GM18909 (cell line): ENCODE data around the gene SBF2.
"Not testable (repeated sequence)": the region's sequence is repeated elsewhere in the genome, so short reads cannot be mapped to it uniquely, and the experiment has no call there.

Experiments
- ATAC-seq: cut with Tn5 transposase; IDR thresholded peaks from one replicate; pipeline ENCODE4 v1.9.1; 2021; ENCODE audit warnings: mild to moderate bottlenecking; ENCODE audit not compliant: unreplicated experiment, poor library complexity

SBF2 gene

DNA sequence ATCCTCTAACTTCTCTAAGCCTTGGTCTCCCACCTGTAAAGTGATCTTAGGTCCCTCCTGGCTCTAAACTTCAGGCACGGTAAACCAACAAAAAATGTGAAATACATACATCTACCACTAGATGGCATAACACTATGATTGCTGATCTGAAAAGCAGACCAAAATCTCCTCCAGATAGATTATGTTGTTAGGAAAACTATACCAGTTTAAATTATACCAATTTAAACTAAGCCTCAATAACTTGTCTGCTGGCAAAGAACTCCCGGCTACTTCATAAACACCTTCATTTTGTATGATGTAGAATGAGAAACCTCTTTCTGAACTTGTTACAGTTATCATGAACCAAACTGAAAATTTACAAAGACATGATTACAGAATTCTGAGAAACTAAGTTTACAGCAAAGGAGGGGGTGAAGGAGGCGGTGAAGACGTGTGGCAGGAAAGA lies 85.9 kb downstream of the SBF2 start:
- no peak for ATAC-seq

DNA sequence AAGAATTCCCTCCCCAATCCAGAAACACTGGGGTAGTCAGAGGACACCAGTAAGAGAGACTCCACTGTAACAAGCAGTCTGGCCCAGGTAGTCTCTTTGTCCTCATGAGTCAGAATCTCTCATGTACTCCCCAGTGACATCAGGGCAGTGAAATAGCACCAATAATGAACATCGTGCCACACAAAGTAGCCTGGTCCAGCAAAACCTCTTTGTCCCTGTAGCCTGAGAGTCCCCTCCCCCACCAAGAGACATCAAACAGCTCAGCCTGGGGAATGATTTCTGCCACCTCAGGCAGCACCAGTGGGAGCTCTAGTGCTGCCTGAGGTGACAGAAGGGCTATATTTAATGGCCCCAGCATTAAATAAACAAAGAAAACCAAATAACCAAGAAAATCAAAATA lies 88.1 kb downstream of the SBF2 start:
- ATAC-seq, result no peak

DNA sequence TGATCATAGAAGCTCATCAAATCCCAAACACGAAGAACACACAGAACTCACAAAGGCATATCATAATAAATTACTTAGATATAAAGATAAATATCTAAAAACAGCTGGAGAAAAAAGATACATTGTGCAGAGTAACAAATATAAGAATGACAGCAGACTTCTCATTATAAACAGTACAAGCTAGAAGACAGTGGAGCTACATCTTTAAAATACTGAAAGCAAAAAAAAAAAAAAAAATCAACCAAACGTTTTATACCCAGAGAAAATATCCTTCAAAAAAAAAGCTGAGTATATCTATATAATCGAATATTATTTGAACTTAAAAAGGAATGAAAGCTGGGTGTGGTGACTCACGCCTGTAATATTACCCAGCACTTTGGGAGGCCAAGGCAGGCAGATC lies 90.0 kb downstream of the SBF2 start:
- no peak for ATAC-seq

DNA sequence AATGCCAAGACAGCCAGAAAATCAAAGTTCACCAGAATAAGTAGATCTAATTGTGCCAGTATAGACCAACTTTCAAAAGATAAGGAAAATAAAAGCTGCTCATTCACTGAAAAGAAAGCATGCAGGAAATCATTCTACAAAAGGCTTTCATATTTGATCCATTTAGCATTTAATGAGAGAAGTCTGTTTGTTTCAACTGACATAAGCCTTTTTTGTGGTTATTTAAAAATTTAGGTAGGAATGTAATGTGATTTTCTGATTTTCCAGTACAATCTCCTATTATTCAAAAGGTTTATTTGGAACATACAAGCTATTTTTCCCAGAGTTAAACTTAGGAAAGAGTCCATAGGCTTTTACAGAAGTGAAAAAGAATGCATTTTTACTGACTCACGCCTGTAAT lies 92.7 kb downstream of the SBF2 start:
- no peak for ATAC-seq

DNA sequence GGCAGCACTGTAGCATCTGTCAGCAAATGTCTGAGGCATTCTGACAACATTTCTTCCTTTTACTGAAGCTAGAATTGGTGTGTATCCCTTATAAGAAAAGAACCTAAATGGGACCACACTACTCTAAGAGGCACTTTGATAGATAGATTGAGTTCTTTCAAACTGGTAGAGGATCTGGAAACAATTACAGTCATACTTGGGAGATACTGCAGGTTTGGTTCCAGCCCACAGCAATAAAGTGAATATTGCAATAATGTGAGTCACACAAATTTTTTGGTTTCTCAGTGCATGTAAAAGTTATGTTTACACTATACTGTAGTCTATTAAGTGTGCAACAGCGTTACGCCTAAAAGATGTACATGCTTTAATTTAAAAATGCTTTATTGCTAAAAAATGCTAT lies 96.9 kb downstream of the SBF2 start:
- no peak for ATAC-seq

DNA sequence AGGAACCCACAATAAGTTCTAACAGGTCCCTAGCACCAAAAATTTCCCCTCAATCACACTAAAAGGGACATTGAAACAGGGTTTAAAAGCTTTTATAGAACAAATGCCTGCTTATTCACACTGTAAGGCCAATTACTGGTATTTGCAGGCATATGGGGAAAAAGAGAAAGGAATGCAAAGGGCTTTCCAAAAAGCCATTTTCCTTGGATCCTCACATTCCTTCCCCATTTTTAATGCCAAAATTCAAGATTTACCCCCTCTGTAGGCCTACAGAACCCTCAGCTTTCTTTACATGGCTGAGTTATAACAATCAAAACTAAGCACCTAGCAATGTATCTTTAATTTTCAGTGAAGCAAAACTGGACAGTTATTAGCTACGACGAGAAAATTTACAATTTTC lies 102.0 kb downstream of the SBF2 start:
- no peak for ATAC-seq

DNA sequence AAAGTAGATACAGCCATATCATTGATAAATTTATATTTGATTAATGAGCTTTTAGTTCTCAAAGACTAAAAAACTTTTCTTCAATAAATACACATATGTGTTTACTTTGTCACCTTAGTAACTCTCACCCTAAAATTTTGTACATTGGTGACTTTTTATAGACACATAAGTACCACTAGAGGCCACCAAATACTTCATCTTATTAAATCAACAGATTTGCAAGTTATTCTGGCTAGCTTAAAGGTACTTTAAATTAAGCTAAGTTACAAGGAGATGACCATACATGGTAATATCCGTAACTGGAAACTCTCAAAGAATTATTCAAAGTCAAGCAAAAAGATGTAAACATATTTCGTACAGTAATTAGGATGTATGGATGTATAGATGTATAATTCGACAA lies 112.2 kb downstream of the SBF2 start:
- ATAC-seq, result no peak

DNA sequence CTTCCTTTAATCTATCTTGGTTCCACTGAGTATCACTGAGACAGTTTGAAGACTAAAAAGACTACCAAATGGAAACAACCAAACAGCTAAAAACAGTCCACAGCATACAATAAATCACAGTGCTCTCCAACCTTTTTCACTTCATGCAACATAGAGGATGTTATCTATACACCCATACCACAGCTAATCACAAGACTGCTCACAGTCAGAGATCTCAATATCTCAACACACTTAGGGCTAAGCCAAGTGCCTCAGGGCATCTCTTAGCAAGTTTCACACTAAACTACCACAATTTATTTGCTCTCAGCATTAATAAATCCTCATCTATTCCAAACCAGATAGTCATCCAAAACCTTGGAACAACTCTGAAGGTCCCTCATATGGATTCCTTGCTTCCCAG lies 129.4 kb downstream of the SBF2 start:
- no peak for ATAC-seq

DNA sequence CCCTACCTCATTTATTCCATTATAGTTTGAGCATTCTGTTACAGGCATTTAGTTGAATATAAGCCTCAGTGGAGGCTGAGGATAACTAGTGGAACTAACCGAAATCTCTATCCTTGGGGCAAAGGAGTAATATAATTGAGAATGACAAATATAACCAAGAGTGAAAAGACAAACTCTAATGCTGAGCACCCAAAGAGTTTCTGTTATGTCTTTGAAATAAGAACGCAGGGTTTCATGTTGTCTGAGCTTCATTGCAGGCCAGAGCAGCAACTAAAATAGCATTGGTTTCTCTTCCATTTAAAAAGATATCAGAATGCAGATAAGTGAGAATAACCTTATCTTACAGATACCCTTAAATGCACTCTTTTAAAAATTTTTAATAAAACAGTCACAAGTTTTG lies 131.8 kb downstream of the SBF2 start:
- no peak for ATAC-seq

DNA sequence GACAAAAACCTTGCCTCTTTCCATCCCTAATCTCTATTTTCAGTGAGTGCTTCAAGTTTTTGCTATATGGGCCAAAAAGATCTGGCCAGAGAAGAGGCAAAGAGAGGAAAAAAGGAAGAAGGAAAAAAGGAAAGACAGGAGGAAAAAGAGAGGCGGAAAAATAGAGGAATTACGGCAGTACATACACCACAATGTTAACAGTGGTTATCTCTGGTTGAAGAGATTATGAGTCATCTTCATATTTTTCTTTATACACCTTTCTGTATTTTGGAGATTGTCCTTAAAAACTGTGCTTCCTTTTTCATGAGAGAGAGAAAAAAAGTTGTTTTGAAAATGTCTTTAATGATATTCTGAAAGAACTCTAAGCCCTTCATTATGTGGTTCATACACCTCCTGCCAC lies 133.7 kb downstream of the SBF2 start:
- no peak for ATAC-seq

DNA sequence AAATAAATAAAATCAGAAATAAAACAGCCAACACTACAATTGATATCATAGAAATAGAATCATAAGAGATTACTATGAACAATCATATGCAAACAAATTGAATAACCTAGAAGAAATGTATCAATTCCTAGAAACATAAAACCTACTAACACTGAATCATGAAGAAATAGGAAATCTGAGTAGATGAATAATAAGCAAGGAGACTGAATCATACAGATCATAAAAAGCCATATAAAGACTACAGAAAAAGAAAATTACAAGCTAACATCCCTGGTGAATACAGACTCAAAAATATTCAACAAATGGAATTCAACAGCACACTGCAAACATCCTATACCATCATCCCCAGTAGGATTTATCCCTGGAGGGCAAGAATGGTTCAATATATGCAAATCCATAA lies 135.6 kb downstream of the SBF2 start:
- no peak for ATAC-seq

DNA sequence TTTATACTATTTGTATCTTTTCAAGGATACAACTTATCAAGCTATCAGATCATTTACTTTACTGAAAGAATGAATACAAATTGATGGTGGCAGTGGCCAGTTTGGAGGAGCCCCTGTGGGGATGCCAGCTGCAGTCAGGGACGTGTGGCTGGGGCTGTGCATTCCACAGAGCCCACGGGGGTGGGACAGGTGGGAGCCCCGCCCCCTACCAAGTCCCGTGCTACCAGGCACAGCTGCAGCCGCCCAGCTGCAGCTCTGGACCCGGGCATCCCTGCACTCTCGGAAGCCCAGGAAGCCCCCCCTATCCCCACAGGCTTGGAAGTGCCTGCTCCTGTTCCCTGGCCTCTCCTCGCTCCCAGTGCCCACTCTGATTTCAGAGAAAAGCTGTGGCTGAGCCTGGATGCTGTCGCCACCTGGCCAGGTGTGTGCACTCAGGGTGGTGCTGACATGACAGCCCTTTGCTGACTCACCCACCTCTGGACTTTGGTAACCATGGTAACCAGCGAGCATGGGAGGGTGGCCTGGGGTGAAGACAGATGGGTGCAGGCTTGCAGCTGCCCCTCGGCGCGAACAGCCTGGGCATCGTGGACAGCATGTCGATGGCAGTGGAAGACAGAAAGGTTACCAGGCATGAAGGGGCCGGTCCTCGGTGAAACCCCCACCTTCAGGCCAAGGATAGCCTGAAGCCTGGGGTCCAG lies 138.1 kb downstream of the SBF2 start:
- no peak for ATAC-seq

DNA sequence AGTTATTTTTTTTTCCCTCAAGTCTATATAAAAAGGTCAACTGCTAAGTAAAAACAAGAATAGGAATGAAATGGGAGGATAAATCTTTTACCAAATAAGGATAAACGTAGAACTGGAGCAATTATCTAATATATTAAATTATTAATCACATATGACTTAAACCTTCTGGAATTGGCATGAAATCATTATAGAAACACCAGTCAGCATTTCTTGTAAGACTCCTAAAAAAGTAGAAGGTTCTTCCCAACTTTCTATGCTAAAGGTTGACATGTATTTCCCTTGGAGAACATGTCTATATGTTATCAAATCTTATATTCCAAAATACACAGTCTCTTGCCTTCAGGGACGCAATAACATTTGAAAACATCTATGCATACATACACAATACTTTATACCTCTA lies 143.2 kb downstream of the SBF2 start:
- no peak for ATAC-seq

DNA sequence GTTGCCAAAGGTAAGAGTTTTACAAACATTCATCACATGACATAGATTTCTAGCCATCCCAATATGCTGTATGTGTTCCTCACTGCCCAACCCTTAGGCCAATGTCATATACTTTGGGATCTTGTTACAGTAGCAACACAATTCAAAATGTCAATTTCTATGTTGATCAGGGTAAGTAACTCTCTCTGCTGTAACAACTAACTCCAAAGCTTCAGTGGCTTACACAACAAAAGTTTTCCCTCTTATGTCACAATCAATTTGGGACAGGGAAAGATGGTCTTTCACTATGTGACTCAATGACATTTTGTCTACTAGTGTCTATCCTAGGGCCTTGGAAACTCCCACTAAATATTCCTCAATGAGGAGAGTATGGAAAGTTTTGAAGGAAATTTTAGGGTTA lies 144.5 kb downstream of the SBF2 start:
- no peak for ATAC-seq

DNA sequence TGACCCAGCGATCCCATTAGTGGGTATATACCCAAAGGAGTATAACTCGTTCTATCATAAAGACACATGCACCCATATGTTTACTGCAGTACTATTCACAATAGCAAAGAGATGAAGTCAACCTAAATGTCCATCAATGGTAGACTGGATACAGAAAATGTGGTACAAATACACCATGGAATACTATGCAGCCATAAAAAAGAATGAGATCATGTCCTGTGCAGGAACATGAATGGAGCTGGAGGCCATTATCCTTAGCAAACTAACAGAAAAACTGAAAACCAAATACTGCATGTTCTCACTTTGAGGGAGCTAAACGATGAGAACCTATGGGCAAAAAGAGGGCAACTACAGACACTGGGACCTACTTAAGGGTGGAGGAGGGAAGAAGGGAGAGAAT lies 146.8 kb downstream of the SBF2 start:
- no peak for ATAC-seq

DNA sequence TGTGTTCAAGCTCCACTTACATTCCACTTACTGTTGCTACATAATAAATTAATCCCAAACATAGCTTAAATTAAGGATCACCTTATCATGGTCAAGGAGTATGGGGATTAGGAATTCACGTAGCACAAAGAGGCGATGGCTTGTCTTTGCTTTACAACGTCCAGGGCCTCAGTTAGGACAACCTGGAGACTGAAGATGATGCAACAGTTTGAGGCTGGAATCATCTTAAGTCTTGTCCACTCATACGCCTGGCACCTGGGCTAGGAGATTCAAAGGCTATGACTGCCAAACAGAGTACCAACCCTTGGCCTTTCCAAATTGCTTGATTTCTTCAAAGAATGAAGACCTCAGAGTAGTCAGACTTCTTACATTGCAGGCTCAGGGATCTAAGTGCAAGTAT lies 149.1 kb downstream of the SBF2 start:
- ATAC-seq, result no peak

DNA sequence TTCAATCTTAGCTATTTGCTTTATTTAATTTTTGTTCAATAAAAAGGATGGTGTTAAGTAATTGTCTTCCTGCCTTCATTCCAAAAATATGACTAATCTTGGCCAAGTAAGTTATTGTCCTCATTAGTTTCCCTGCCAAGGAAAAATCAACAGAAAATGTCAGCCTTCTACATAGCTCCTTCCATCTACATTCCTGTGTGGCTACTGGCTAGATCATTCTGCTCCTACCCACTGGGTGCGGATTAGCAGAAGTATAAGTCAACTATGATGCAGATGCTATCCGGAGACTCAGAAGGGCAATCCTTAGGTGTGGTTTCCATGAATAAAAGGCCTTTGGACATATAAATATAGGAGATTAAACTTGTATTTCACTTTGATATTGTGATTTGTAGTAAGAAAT lies 154.4 kb downstream of the SBF2 start:
- ATAC-seq, result no peak

DNA sequence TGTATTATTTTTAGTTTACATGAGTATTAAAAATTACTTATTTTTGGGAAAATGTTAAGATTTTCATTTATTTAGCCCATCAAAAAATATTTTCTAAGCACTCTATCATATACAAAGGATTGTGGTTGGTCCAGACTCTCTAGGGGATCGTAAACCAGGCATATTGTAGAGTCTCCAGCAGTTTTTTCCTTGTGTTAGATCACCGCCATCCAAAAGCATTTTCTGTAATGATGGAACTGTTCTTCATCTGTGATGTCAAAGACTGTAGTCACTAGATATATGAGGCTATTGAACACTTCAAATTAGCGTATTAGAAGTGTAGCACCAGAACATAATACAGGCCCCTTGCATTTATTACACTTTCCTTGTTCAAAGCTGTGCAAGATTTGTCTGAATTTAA lies 154.9 kb downstream of the SBF2 start:
- ATAC-seq, result no peak

DNA sequence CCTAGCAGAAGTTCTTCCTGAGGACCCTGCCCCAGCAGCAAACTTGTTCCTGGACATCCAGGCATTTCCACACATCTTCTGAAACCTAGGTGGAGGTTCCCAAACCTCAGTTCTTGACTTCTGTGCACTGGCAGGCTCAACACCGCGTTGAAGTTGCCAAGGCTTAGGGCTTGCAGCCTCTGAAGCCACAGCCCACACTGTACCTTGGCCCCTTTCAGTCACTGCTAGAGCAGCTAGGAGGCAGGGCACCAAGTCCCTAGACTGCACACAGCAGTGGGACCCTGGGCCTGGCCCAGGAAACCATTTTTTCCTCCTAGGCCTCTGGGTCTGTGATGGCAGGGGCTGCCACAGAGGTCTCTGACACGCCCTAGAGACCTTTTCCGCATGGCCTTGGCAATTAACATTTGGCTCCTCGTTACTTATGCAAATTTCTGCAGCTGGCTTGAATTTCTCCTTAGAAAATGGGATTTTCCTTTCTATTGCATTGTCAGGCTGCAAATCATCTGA lies 159.0 kb downstream of the SBF2 start:
- no peak for ATAC-seq

DNA sequence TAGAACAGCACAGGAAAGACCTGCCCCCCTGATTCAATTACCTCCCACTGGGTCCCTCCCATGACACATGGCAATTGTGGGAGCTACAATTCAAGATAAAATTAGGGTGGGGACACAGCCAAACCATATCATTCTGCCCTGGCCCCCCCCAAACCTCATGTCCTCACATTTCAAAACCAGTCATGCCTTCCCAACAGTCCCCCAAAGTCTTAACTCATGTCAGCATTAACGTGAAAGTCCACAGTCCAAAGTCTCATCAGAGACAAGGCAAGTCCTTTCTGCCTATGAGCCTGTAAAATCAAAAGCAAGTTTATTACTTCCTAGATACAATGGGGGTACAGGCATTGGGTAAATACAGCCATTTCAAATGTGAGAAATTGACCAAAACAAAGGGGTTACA lies 159.8 kb downstream of the SBF2 start:
- not testable (repeated sequence) for ATAC-seq

DNA sequence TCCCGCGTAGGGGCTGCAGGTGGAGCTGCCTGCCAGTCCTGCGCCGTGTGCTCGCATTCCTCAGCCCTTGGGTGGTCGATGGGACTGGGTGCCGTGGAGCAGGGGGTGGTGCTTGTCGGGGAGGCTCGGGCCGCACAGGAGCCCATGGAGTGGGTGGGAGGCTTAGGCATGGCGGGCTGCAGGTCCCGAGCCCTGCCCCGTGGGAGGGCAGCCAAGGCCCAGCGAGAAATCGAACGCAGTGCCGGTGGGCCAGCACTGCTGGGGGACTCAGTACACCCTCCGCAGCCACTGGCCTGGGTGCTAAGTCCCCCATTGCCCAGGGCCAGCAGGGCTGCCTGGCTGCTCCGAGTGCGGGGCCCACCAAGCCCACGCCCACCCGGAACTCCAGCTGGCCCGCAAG lies 160.8 kb downstream of the SBF2 start:
- ATAC-seq, result not testable (repeated sequence)

DNA sequence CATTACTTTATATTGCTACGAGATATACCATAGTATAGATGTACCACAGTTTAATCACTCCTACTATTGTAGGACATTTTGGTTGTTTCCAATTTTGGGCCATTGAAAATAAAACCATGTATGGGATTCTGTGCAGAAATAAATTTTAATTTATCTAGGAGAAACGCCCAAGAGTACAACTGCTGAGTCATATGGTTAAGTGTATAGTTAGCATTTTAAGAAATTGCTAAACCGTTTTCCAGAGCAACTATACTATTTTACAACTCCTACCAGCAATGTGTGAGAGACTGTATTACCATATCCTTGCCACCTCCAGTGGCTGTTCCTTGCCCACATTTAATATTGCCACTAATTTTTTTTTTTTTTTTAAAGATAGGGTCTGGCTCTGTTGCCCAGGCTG lies 163.1 kb downstream of the SBF2 start:
- no peak for ATAC-seq

DNA sequence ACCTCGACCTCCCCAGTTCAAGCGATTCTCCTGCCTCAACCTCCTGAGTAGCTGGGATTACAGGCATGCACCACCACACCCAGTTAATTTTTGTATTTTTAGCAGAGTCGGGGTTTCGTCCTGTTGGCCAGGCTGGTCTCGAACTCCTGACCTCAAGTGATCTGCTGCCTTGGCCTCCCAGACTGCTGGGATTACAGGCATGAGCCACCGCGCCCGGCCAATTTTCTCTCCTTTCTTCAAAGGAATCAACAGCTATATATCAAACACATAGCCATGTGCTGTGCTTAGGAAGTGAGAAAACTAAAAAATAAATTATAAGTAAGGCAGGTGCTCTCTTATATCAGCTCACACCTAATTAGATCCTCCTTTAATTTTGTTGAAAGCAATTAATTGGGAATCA lies 164.8 kb downstream of the SBF2 start:
- ATAC-seq, result not testable (repeated sequence)
